Adrenal gland (tissue), 5 donors: Measurements from ENCODE around the gene SIM2.

Experiments
- CTCF ChIP-seq, 6 experiments: fragments of 450-650 bp in 4 of 6; fragments of 200-600 bp in 2 of 6; sonication (generic) in 1 of 6; IDR thresholded peaks; 1 replicate in 5 of 6; 2 replicates in 1 of 6; pipeline versions ENCODE4 v1.5.1 to v1.8.0; 2016 to 2021; ENCODE audit warnings: antibody characterized with exemption in 6 of 6, mild to moderate bottlenecking in 2 of 6, moderate library complexity in 1 of 6
- POLR2A ChIP-seq, 2 donors: fragments of 450-650 bp; IDR thresholded peaks; one replicate each; pipeline ENCODE4 v1.6.1; 2017; ENCODE audit warnings: antibody characterized with exemption in 2 of 2, mild to moderate bottlenecking in 2 of 2, moderate library complexity in 1 of 2
- donor health status: DM: no; HTN: no; CAD: no.

- TF ChIP-seq CTCF (IDR thresholded peaks at IDR 0.05): no peak
- no peak for TF ChIP-seq POLR2A (IDR thresholded peaks at IDR 0.05)
These were observed 44.1 kb downstream of the SIM2 start for GRCh38 chr21:36743008-36743407.
